Karpas-422 (cell line): ENCODE measurements around the gene PITPNC1. TPM values are rescaled to one million over a fixed set of nuclear protein-coding genes. Genes with fewer than 3 reads are reported as not detected.

Source experiments
- DNase-seq: peaks from one replicate; pipeline ENCODE4 v3.0.0-alpha.2; 2015
- H2AFZ ChIP-seq: fragments of 200-600 bp; sonication (generic); 2 replicates; pipeline ENCODE4 v1.6.1; 2014; ENCODE audit warnings: antibody characterized with exemption, low read length, mixed read lengths
- H3K27ac ChIP-seq: fragments of 200-600 bp; sonication (generic); 2 replicates; pipeline ENCODE4 v1.5.1; 2014; ENCODE audit warnings: mild to moderate bottlenecking, low read length, moderate library complexity
- H3K27me3 ChIP-seq: fragments of 200-600 bp; sonication (generic); 2 replicates; pipeline ENCODE4 v1.6.1; 2014; ENCODE audit warnings: low read length, mixed read lengths
- H3K36me3 ChIP-seq: fragments of 200-600 bp; sonication (generic); 2 replicates; pipeline ENCODE4 v1.6.1; 2014; ENCODE audit warnings: low read length, mixed read lengths; ENCODE audit not compliant: insufficient read depth
- H3K4me1 ChIP-seq: fragments of 200-600 bp; sonication (generic); 2 replicates; pipeline ENCODE4 v1.6.1; 2014; ENCODE audit warnings: mild to moderate bottlenecking, low read length, mixed read lengths
- H3K4me2 ChIP-seq: fragments of 200-600 bp; sonication (generic); 2 replicates; pipeline ENCODE4 v1.6.1; 2014; ENCODE audit warnings: low read length, low read depth, mild to moderate bottlenecking; ENCODE audit not compliant: poor library complexity, severe bottlenecking
- H3K4me3 ChIP-seq: fragments of 200-600 bp; sonication (generic); 2 replicates; pipeline ENCODE4 v1.5.1; 2014; ENCODE audit warnings: mild to moderate bottlenecking, antibody characterized with exemption, low read length, mixed read lengths
- H3K79me2 ChIP-seq: fragments of 200-600 bp; sonication (generic); 2 replicates; pipeline ENCODE4 v1.6.1; 2014; ENCODE audit warnings: mild to moderate bottlenecking, low read length, mixed read lengths
- H3K9ac ChIP-seq: fragments of 200-600 bp; sonication (generic); 2 replicates; pipeline ENCODE4 v1.6.0; 2014; ENCODE audit warnings: low read length
- H3K9me2 ChIP-seq: fragments of 200-600 bp; sonication (generic), shearing (Covaris generic); replicated peaks from 2 replicates; pipeline ENCODE4 v1.6.0; 2014; ENCODE audit warnings: mild to moderate bottlenecking, low read length, moderate library complexity; ENCODE audit not compliant: insufficient read depth
- H3K9me3 ChIP-seq: fragments of 300-700, 200-600 bp; sonication (generic); 2 replicates; pipeline ENCODE4 v1.6.1; 2014; ENCODE audit warnings: low read length, mixed read lengths
- H4K20me1 ChIP-seq: fragments of 200-600 bp; sonication (generic); 2 replicates; pipeline ENCODE4 v1.6.1; 2014; ENCODE audit warnings: mild to moderate bottlenecking, antibody characterized with exemption, low read length, low read depth; ENCODE audit not compliant: insufficient read depth
- total RNA-seq: library from RNA; depleted of rRNA; stranded (reverse); fragments of >200 nt; shearing (Covaris generic); gene quantifications from 2 replicates; pipeline ENCODE4 v1.2.3, GENCODE V29; 2014; ENCODE audit warnings: low replicate concordance

PITPNC1 gene
- total RNA-seq, 1 experiment from 2014 or later: 3.8 TPM

DNA sequence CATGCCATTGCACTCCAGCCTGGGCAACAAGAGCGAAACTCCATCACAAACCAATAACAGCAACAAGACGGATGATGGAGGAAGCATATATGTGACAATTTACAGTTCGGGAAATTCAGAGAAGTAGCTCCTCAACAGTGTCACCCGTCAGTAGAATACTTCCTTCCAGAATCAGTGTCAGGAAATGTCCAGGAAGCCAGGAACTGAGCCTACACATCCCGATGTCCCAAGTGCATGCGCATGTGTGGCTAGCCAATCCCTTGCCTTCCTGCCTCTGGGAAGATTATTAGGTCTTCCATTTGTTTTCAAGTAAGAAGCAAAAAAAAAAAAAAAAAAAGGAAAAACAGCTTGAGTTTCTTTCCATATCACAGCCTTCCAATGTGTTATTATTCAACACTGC, 1.4 kb upstream of the PITPNC1 start:
- Histone ChIP-seq H3K79me2 (no peaks in the 10 kb centered on the region), H3K4me2 (no peak overlapping the region)

DNA sequence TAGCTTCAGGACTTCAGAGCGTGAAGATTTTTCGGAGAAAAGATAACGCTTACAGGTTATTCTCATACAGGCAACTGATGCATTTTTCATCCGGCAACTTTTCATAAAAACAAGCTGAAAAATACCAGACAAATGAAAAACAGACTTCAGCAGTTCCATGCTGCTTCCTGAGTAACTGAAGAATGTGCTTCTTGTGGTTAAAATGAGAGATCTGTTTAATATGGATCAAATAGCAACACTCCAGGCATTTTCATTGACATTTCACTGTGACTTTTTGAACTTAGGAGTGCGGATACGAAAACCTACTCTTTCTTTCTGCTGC, 705 bp upstream of the PITPNC1 start:
- no peak for DNase-seq
- H3K4me1 ChIP-seq: peaks cover 28% of the 10 kb centered on the region
- H2AFZ ChIP-seq: peak overlapping the region; percentile 82; the same call in 1 of the 2 replicates
- no peak overlapping the region for H3K27ac ChIP-seq
- H3K36me3 ChIP-seq: no peaks in the 10 kb centered on the region
- H4K20me1 ChIP-seq: 0 out of 2 replicates have a peak, but pooled peaks cover 4% of the 10 kb centered on the region
- peak overlapping the region; percentile 80 for H3K4me3 ChIP-seq
- H3K27me3 ChIP-seq: no peaks in the 10 kb centered on the region; the same call in 1 of the 2 replicates
- no peaks in the 10 kb centered on the region for H3K9me3 ChIP-seq
- peak overlapping the region; percentile 74 for H3K9ac ChIP-seq
- H3K79me2 ChIP-seq: no peaks in the 10 kb centered on the region
- H3K4me2 ChIP-seq: peak overlapping the region; percentile 75
- no peaks in the 10 kb centered on the region for H3K9me2 ChIP-seq

More for the DNA sequence above, 1.4 kb upstream of the PITPNC1 start:
- peaks cover 28% of the 10 kb centered on the region for H3K4me1 ChIP-seq
- H2AFZ ChIP-seq: no peak overlapping the region
- no peak overlapping the region for H3K9ac ChIP-seq
- H4K20me1 ChIP-seq: 0 out of 2 replicates have a peak, but pooled peaks cover 4% of the 10 kb centered on the region
- H3K27ac ChIP-seq: no peak overlapping the region
- H3K27me3 ChIP-seq: no peaks in the 10 kb centered on the region; the same call in 1 of the 2 replicates
- no peak overlapping the region for H3K4me3 ChIP-seq
- DNase-seq: no peak
- no peaks in the 10 kb centered on the region for H3K36me3 ChIP-seq
- no peaks in the 10 kb centered on the region for H3K9me3 ChIP-seq
- H3K9me2 ChIP-seq: no peaks in the 10 kb centered on the region

DNA sequence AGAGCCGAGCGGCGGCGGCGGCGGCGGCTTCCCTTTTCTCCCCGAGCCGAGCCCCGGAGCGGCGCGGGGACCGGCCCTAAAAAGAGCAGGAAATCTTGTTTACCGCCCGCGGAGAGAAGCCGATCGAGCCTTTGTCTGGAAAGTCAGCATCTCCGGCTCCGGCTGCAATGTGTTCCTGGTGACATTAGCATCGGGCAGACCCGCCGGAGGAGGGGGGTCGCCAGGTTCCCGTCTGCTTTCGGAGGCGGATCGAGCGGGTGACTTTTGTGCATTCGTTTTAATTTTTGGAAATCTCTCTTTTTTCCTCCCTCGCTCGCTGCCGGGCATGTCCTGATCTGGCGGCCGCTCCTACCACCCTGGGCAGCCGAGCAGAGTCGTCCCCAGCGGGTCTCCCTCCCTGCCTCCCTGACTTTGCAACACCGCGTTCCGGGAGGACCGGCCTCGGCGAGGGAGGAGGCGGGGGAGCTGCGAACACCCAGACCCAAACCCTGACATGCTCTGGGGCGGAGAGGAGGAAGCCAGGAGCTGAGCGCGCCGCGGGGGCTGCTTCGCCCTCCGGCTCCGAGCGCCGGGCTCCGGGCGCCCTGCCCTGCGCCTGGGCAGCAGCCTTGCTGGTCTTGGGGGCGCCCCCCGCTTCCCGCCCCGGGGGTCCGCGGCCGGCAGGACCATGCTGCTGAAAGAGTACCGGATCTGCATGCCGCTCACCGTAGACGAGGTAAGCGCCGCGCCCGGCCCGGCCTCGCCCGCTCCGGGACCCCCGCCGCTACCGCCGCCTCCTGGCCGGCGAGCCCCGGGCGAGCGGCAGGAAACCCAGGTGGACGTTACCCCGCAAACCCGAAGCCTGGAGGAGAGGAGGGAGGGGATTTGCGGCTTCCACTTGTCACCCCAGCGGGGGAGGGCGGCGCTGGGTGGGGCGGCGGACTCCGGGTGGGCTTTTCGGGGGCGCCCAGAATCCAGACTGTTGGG, 690 bp downstream of the PITPNC1 start:
- H3K27me3 ChIP-seq: no peaks in the 10 kb centered on the region; the same call in 1 of the 2 replicates
- peak; percentile 81 for DNase-seq
- 0 out of 2 replicates have a peak, but pooled peaks cover 4% of the 10 kb centered on the region for H4K20me1 ChIP-seq
- peak overlapping the region; percentile 82 for H2AFZ ChIP-seq
- H3K36me3 ChIP-seq: no peaks in the 10 kb centered on the region
- peak overlapping the region; percentile 74 for H3K9ac ChIP-seq
- H3K9me3 ChIP-seq: no peaks in the 10 kb centered on the region
- H3K4me3 ChIP-seq: peak overlapping the region; percentile 80
- peaks cover 28% of the 10 kb centered on the region for H3K4me1 ChIP-seq
- no peaks in the 10 kb centered on the region for H3K79me2 ChIP-seq
- H3K4me2 ChIP-seq: peak overlapping the region; percentile 75
- no peaks in the 10 kb centered on the region for H3K9me2 ChIP-seq
- H3K27ac ChIP-seq: no peak overlapping the region

DNA sequence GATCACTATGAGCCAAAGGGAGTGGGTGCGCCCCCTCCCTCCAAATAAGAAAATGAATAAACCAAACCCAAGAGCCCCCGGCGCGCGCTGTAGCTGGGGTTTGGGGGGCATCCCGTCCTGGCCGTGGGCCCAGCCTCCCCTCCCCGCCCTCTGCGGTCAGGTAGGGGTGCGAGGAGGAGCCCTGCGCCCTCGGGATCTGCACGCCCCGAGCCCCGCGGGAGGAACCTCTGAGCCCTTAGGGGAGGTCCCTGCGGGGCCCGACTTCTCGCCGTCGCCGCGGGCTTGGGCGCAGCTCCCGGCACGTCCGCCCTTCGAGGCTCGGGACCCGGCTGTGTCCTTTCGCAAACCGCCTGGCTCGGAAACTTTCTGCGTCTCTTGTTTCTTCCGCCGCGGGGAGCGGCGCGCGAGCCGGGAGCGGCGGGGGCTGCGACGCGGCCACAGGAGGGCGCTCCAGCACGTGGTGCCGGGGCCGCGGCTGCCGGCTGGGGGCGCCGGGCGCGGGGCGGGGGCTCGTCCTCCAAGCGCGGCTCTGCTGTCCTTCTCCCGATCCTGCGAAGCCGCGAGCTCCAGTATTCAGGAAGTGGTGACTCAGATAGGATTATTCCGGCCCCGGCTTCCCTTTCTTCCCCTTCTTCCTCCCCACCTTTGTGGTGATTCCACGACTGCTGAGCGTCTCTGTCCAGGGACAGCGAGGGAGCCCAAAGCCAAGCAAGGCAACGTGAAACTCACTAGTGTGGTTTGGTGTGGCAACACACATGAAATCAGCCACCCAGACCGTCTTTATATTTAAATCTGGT, 1.6 kb downstream of the PITPNC1 start:
- H3K4me1 ChIP-seq: peaks cover 28% of the 10 kb centered on the region
- H3K4me2 ChIP-seq: peak overlapping the region; percentile 75
- H3K9me3 ChIP-seq: no peaks in the 10 kb centered on the region
- H3K36me3 ChIP-seq: no peaks in the 10 kb centered on the region
- peak overlapping the region; percentile 79; the same call in 1 of the 2 replicates for H2AFZ ChIP-seq
- H3K9ac ChIP-seq: peak overlapping the region; percentile 74
- 0 out of 2 replicates have a peak, but pooled peaks cover 4% of the 10 kb centered on the region for H4K20me1 ChIP-seq
- H3K27ac ChIP-seq: no peak overlapping the region
- H3K27me3 ChIP-seq: no peaks in the 10 kb centered on the region; the same call in 1 of the 2 replicates
- no peaks in the 10 kb centered on the region for H3K9me2 ChIP-seq
- peak overlapping the region; percentile 80 for H3K4me3 ChIP-seq
- no peaks in the 10 kb centered on the region for H3K79me2 ChIP-seq
- DNase-seq: peak; percentile 86

DNA sequence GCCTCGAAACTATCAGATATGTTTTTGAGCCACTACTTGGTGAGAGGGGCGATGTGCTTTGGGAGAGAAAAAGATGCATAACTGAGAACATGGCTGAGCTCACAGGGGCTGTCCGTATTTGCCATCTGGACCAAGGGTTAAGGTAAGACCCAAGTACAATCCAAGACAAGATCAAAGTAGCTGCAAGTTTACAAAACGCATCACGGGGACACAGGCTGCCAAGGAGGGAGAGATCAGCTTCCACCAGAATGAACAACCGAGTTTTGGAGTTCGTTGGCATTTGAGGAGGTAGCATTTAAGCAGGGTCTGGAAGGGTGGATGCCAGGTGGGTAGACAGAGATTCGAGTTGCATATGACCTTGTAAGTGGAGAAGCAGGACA, 2.2 kb downstream of the PITPNC1 start:
- H3K9me2 ChIP-seq: no peaks in the 10 kb centered on the region
- no peaks in the 10 kb centered on the region; the same call in 1 of the 2 replicates for H3K27me3 ChIP-seq
- H3K9ac ChIP-seq: peak overlapping the region; percentile 74
- H3K9me3 ChIP-seq: no peaks in the 10 kb centered on the region
- H4K20me1 ChIP-seq: 0 out of 2 replicates have a peak, but pooled peaks cover 4% of the 10 kb centered on the region
- no peaks in the 10 kb centered on the region for H3K36me3 ChIP-seq
- no peak for DNase-seq
- H3K79me2 ChIP-seq: no peaks in the 10 kb centered on the region
- no peak overlapping the region for H3K27ac ChIP-seq
- peaks cover 27% of the 10 kb centered on the region for H3K4me1 ChIP-seq
- H3K4me2 ChIP-seq: peak overlapping the region; percentile 75
- peak overlapping the region; percentile 80 for H3K4me3 ChIP-seq
- peak overlapping the region; percentile 79; the same call in 1 of the 2 replicates for H2AFZ ChIP-seq

DNA sequence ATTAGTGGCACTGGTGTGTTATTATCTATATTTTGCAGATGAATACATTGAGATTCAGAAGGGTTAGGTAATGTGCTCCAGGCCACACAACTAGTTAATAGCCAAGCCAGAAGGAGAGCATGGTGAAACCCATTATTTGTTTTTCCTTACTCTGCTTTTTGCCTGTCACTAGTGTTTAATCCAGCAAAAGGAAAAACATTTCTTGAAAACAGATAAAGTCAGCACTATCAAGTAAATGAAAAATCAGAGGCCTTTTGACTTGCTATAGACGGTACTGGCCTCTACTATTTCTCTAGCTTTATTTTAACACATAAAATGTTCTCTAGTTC, 4.8 kb downstream of the PITPNC1 start:
- no peaks in the 10 kb centered on the region for H3K79me2 ChIP-seq
- H3K9ac ChIP-seq: no peak overlapping the region
- H3K4me2 ChIP-seq: no peak overlapping the region
- H3K4me3 ChIP-seq: no peak overlapping the region
- peaks cover 11% of the 10 kb centered on the region for H3K4me1 ChIP-seq
- H2AFZ ChIP-seq: no peak overlapping the region
- H3K36me3 ChIP-seq: no peaks in the 10 kb centered on the region
- no peaks in the 10 kb centered on the region; the same call in 1 of the 2 replicates for H3K27me3 ChIP-seq
- H3K9me2 ChIP-seq: no peaks in the 10 kb centered on the region
- H3K9me3 ChIP-seq: no peaks in the 10 kb centered on the region
- DNase-seq: no peak
- H4K20me1 ChIP-seq: 0 out of 2 replicates have a peak, but pooled peaks cover 4% of the 10 kb centered on the region
- no peak overlapping the region for H3K27ac ChIP-seq

DNA sequence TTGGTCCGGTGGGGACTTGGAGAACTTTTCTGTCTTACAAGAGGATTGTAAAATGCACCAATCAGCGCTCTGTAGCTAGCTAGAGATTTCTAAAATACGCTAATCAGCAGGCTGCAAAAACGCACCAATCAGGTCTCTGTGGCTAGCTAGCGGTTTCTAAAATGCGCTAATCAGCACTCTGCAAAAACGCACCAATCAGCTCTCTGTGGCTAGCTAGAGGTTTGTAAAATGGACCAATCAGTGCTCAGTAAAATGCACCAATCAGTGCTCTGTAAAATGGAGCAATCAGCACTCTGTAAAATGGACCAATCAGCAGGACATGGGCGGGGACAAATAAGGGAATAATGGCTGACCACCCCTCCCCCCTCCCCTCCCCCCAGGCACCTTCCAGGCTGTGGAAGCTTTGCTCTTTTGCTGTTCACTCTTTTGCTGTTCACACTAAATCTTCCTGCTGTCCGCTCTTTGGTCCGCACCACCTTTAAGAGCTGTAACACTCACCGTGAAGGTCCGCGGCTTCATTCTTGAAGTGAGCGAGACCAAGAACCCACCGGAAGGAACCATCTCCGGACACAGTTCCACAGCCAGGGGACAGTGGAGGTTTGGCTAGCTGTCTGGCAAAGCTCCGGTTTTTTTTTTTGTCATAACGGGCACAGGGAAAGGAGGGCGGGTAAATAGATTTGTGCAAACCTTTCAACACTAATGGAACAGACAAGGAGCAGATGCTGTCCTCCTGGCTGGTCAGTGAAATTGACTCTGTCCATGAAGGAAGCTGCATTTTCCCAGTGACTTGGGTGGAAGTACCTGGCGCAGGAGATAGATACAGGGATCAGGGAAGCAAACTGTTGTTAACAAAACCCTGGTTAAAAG, 8.3 kb downstream of the PITPNC1 start:
- no peak overlapping the region for H3K4me2 ChIP-seq
- no peak overlapping the region for H3K4me3 ChIP-seq
- H3K9me2 ChIP-seq: no peaks in the 10 kb centered on the region
- peaks cover 15% of the 10 kb centered on the region for H4K20me1 ChIP-seq
- H3K79me2 ChIP-seq: no peaks in the 10 kb centered on the region
- H3K9ac ChIP-seq: no peak overlapping the region
- no peak for DNase-seq
- H3K27ac ChIP-seq: no peak overlapping the region
- H3K9me3 ChIP-seq: no peaks in the 10 kb centered on the region
- no peaks in the 10 kb centered on the region for H3K36me3 ChIP-seq
- no peak overlapping the region for H2AFZ ChIP-seq
- no peaks in the 10 kb centered on the region for H3K4me1 ChIP-seq
- H3K27me3 ChIP-seq: no peaks in the 10 kb centered on the region
